ENCODE data around the gene MAGEA4.

GRCh38 chrX:151902813-151903591 lies 9.7 kb upstream of the MAGEA4 start:
- TF ChIP-seq, protein P1, sequence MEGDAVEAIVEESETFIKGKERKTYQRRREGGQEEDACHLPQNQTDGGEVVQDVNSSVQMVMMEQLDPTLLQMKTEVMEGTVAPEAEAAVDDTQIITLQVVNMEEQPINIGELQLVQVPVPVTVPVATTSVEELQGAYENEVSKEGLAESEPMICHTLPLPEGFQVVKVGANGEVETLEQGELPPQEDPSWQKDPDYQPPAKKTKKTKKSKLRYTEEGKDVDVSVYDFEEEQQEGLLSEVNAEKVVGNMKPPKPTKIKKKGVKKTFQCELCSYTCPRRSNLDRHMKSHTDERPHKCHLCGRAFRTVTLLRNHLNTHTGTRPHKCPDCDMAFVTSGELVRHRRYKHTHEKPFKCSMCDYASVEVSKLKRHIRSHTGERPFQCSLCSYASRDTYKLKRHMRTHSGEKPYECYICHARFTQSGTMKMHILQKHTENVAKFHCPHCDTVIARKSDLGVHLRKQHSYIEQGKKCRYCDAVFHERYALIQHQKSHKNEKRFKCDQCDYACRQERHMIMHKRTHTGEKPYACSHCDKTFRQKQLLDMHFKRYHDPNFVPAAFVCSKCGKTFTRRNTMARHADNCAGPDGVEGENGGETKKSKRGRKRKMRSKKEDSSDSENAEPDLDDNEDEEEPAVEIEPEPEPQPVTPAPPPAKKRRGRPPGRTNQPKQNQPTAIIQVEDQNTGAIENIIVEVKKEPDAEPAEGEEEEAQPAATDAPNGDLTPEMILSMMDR (IDR thresholded peaks at IDR 0.05; ENCODE audit: poor library complexity) = no peak
- no peak for TF ChIP-seq EZH2 (IDR thresholded peaks at IDR 0.05; ENCODE audit: borderline replicate concordance)
- TF ChIP-seq EZH2phosphoT487 (IDR thresholded peaks at IDR 0.05; ENCODE audit: low read depth, severe bottlenecking, unreplicated experiment) = no peak
